Measurements from ENCODE around the gene FAM171A2.
"Not testable (repeated sequence)": the region's sequence is repeated elsewhere in the genome, so short reads cannot be mapped to it uniquely, and the experiment has no call there.

Gene FAM171A2

GRCh38 chr17:44335564-44335963, 28.1 kb downstream of the FAM171A2 start:
- H3K27ac ChIP-seq (ENCODE audit: low read depth, low read length) = no peak overlapping the region
- H3K36me3 ChIP-seq (ENCODE audit: insufficient read depth, low read length) = no peaks in the 10 kb centered on the region
- H3K9me3 ChIP-seq (ENCODE audit: low read length) = no peaks in the 10 kb centered on the region
- H3K4me1 ChIP-seq (ENCODE audit: insufficient read depth, low read length) = peaks cover 5% of the 10 kb centered on the region
- no peak overlapping the region for H3K4me3 ChIP-seq (ENCODE audit: low read depth in 1 of 2, low read length in 2 of 2)
- no peaks in the 10 kb centered on the region for H3K27me3 ChIP-seq (ENCODE audit: control insufficient read depth in 1 of 2, insufficient read depth in 2 of 2, low read length in 2 of 2)
- H3K9ac ChIP-seq (ENCODE audit: low read length) = no peak overlapping the region

- Histone ChIP-seq H3K36me3 (ENCODE audit: insufficient read depth, low read length) (no peaks in the 10 kb centered on the region), H3K9me3 (ENCODE audit: low read length) (no peaks in the 10 kb centered on the region), H3K27ac (ENCODE audit: low read depth, low read length) (no peak overlapping the region), H3K4me3 (ENCODE audit: low read depth in 1 of 2, low read length in 2 of 2) (no peak overlapping the region), H3K4me1 (ENCODE audit: insufficient read depth, low read length) (peaks cover 5% of the 10 kb centered on the region), H3K27me3 (ENCODE audit: control insufficient read depth in 1 of 2, insufficient read depth in 2 of 2, low read length in 2 of 2) (no peaks in the 10 kb centered on the region), H3K9ac (ENCODE audit: low read length) (no peak overlapping the region)
These were observed 28.9 kb downstream of the FAM171A2 start for GRCh38 chr17:44334727-44335126.

- Histone ChIP-seq H3K27me3 (ENCODE audit: control insufficient read depth in 1 of 2, insufficient read depth in 2 of 2, low read length in 2 of 2) (no peaks in the 10 kb centered on the region), H3K9me3 (ENCODE audit: low read length) (no peaks in the 10 kb centered on the region), H3K4me1 (ENCODE audit: insufficient read depth, low read length) (peaks cover 5% of the 10 kb centered on the region), H3K27ac (ENCODE audit: low read depth, low read length) (no peak overlapping the region), H3K4me3 (ENCODE audit: low read depth in 1 of 2, low read length in 2 of 2) (no peak overlapping the region), H3K9ac (ENCODE audit: low read length) (no peak overlapping the region), H3K36me3 (ENCODE audit: insufficient read depth, low read length) (no peaks in the 10 kb centered on the region)
These were observed 29.3 kb downstream of the FAM171A2 start for GRCh38 chr17:44334315-44334714.

GRCh38 chr17:44333371-44333770, 30.3 kb downstream of the FAM171A2 start:
- peaks cover 5% of the 10 kb centered on the region for H3K4me1 ChIP-seq (ENCODE audit: insufficient read depth, low read length)

GRCh38 chr17:44331249-44331760, 32.3 kb downstream of the FAM171A2 start:
- Histone ChIP-seq H3K4me3 (ENCODE audit: low read depth in 1 of 2, low read length in 2 of 2) (no peak overlapping the region), H3K27ac (ENCODE audit: low read depth, low read length) (no peak overlapping the region), H3K36me3 (ENCODE audit: insufficient read depth, low read length) (no peaks in the 10 kb centered on the region), H3K9ac (ENCODE audit: low read length) (no peak overlapping the region), H3K9me3 (ENCODE audit: low read length) (no peaks in the 10 kb centered on the region), H3K4me1 (ENCODE audit: insufficient read depth, low read length) (peaks cover 9% of the 10 kb centered on the region), H3K27me3 (ENCODE audit: control insufficient read depth in 1 of 2, insufficient read depth in 2 of 2, low read length in 2 of 2) (no peaks in the 10 kb centered on the region)

More at GRCh38 chr17:44333371-44333770, 30.3 kb downstream of the FAM171A2 start:
- Histone ChIP-seq H3K27ac (ENCODE audit: low read depth, low read length) (no peak overlapping the region), H3K27me3 (ENCODE audit: control insufficient read depth in 1 of 2, insufficient read depth in 2 of 2, low read length in 2 of 2) (no peaks in the 10 kb centered on the region), H3K9me3 (ENCODE audit: low read length) (no peaks in the 10 kb centered on the region), H3K4me3 (ENCODE audit: low read depth in 1 of 2, low read length in 2 of 2) (no peak overlapping the region), H3K36me3 (ENCODE audit: insufficient read depth, low read length) (no peaks in the 10 kb centered on the region), H3K9ac (ENCODE audit: low read length) (no peak overlapping the region)

DNA sequence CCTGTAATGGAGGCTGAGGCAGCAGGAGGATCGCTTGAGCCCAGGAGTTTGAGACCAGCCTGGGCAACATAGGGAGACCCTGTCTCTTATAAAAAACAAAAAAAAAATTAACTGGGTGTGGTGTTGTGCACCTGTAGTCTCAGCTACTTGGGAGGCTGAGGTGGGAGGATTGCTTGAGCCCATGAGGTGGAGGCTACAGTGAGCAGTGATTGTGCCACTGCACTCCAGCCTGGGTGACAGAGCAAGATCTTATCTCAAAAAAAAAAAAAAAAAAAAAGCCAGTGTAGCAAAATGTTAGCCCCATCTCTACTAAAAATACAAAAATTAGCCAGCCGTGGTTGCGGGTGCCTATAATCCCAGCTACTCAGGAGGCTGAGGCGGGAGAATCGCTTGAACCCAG, 33.4 kb downstream of the FAM171A2 start:
- H3K36me3 ChIP-seq (ENCODE audit: insufficient read depth, low read length); H3K27me3 ChIP-seq (ENCODE audit: control insufficient read depth in 1 of 2, insufficient read depth in 2 of 2, low read length in 2 of 2); H3K4me3 ChIP-seq (ENCODE audit: low read depth in 1 of 2, low read length in 2 of 2); H3K9me3 ChIP-seq (ENCODE audit: low read length); H3K27ac ChIP-seq (ENCODE audit: low read depth, low read length); H3K9ac ChIP-seq (ENCODE audit: low read length): not testable (repeated sequence)
- peaks cover 14% of the 10 kb centered on the region for H3K4me1 ChIP-seq (ENCODE audit: insufficient read depth, low read length)

DNA sequence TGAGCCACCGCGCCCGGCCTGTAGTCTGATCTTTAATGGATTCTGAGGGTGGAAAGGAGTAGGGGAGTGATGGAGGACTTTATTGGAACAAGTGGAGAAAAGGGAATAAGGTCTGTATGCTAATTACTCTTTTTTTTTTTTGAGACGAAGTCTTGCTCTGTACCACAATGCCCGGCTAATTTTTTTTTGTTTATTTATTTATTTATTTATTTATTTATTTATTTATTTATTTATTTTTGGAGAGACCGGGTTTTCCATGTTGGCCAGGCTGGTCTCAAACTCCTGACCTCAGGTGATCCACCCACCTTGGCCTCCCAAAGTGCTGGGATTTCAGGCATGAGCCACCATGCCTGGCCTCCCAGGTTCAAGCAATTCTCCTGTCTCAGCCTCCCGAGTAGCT, 34.1 kb downstream of the FAM171A2 start:
- H3K4me3 ChIP-seq (ENCODE audit: low read depth in 1 of 2, low read length in 2 of 2); H3K36me3 ChIP-seq (ENCODE audit: insufficient read depth, low read length); H3K9ac ChIP-seq (ENCODE audit: low read length); H3K27ac ChIP-seq (ENCODE audit: low read depth, low read length); H3K9me3 ChIP-seq (ENCODE audit: low read length); H3K27me3 ChIP-seq (ENCODE audit: control insufficient read depth in 1 of 2, insufficient read depth in 2 of 2, low read length in 2 of 2): not testable (repeated sequence)
- H3K4me1 ChIP-seq (ENCODE audit: insufficient read depth, low read length) = peaks cover 14% of the 10 kb centered on the region

DNA sequence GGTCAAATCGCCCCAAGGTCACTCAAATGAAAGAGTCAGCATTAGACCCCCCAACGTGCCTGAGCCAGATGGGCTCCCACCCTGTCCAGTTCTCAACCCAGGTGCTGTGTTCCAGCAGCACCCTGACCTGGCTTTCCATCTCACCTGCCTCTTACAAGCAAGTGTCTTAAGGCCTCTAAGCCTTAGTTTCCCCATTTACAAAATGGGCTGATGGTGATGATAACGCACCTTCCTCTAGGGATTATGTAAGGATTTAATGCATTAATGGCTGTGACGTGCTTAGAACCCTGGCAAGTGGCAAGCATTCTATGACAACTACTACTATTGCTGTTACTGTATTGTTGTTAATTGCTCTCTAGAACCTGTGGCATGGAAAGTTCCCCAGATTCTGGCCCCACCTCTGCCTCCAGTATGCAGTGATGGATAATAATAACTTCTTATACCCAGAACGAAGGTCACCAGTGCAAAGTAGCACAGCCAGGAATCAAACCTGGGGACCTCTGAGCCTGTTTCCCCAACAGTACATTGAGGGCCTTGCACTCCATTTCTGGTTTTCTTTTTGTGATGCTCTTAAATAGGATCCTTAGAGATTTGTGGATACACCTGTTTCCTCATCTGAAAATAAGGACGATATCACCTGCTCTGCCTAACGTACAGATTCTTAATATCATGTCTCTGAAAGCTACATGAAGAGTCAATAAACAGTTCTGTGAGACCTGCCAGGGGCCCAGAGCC, 35.8 kb downstream of the FAM171A2 start:
- Histone ChIP-seq H3K27me3 (ENCODE audit: control insufficient read depth in 1 of 2, insufficient read depth in 2 of 2, low read length in 2 of 2) (no peaks in the 10 kb centered on the region), H3K27ac (ENCODE audit: low read depth, low read length) (no peak overlapping the region), H3K36me3 (ENCODE audit: insufficient read depth, low read length) (no peaks in the 10 kb centered on the region), H3K4me3 (ENCODE audit: low read depth in 1 of 2, low read length in 2 of 2) (no peak overlapping the region), H3K9me3 (ENCODE audit: low read length) (no peaks in the 10 kb centered on the region), H3K4me1 (ENCODE audit: insufficient read depth, low read length) (peaks cover 21% of the 10 kb centered on the region), H3K9ac (ENCODE audit: low read length) (no peak overlapping the region)

DNA sequence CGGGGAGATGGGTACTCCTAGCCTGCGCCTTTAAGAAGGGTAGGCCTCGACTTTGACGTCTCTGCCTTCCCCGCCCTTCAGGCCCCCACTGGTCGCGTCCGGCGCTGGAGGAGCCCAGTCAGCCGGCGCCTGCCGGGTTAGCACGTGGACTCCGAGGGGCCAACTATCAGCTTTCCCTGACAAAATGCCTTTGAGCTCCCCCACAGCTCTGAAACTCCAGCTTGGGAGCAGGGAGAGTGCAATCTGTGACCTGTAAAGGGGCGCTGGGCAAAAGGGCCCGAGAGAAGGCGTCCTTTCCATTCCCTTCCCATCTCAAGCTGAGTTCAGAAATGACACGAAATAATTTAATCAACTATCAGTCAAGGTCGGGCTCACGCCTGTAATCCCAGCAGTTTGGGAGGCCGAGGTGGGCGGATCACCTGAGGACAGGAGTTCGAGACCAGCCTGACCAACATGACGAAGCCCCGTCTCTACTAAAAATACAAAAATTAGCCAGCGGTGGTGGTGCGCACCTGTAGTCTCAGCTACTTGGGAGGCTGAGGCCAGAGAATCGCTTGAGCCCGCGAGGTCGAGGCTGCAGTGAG, 36.7 kb downstream of the FAM171A2 start:
- Histone ChIP-seq H3K9me3 (ENCODE audit: low read length) (no peaks in the 10 kb centered on the region), H3K9ac (ENCODE audit: low read length) (no peak overlapping the region), H3K4me3 (ENCODE audit: low read depth in 1 of 2, low read length in 2 of 2) (peak overlapping the region in 1 of 2 donors; percentile 11), H3K36me3 (ENCODE audit: insufficient read depth, low read length) (peaks cover 7% of the 10 kb centered on the region), H3K4me1 (ENCODE audit: insufficient read depth, low read length) (peaks cover 21% of the 10 kb centered on the region), H3K27me3 (ENCODE audit: control insufficient read depth in 1 of 2, insufficient read depth in 2 of 2, low read length in 2 of 2) (no peaks in the 10 kb centered on the region), H3K27ac (ENCODE audit: low read depth, low read length) (no peak overlapping the region)

GRCh38 chr17:44324571-44325275, 38.9 kb downstream of the FAM171A2 start, which contains the start of gene SLC25A39:
Gene SLC25A39 (minus strand): TSS chr17:44324823. CDS start chr17:44323562, 1,261 bp downstream.
- Histone ChIP-seq H3K36me3 (ENCODE audit: insufficient read depth, low read length) (peaks cover 28% of the 10 kb centered on the region), H3K9me3 (ENCODE audit: low read length) (no peaks in the 10 kb centered on the region), H3K9ac (ENCODE audit: low read length) (peak within 1 kb of the TSS; percentile 92), H3K27me3 (ENCODE audit: control insufficient read depth in 1 of 2, insufficient read depth in 2 of 2, low read length in 2 of 2) (no peaks in the 10 kb centered on the region), H3K27ac (ENCODE audit: low read depth, low read length) (peak within 1 kb of the TSS; percentile 92), H3K4me3 (ENCODE audit: low read depth in 1 of 2, low read length in 2 of 2) (peak within 1 kb of the TSS; percentile 80 to 98), H3K4me1 (ENCODE audit: insufficient read depth, low read length) (peaks cover 15% of the 10 kb centered on the region)

GRCh38 chr17:44324092-44324570, 39.5 kb downstream of the FAM171A2 start:
- peak overlapping the region; percentile 78 to 98 for H3K4me3 ChIP-seq (ENCODE audit: low read depth in 1 of 2, low read length in 2 of 2)
- peak overlapping the region; percentile 82 for H3K27ac ChIP-seq (ENCODE audit: low read depth, low read length)
- no peaks in the 10 kb centered on the region for H3K27me3 ChIP-seq (ENCODE audit: control insufficient read depth in 1 of 2, insufficient read depth in 2 of 2, low read length in 2 of 2)
- peak overlapping the region; percentile 21 for H3K9ac ChIP-seq (ENCODE audit: low read length)
- H3K9me3 ChIP-seq (ENCODE audit: low read length) = no peaks in the 10 kb centered on the region
- peaks cover 31% of the 10 kb centered on the region for H3K36me3 ChIP-seq (ENCODE audit: insufficient read depth, low read length)
- H3K4me1 ChIP-seq (ENCODE audit: insufficient read depth, low read length) = peaks cover 15% of the 10 kb centered on the region
